Nephron progenitor cell (in vitro differentiated cells): ENCODE results near the gene PRPSAP2.

Source experiments
- DNase-seq: peaks from one replicate; pipeline ENCODE4 v3.0.0; 2021
- H3K27ac Mint-ChIP-seq: 2 replicates; pipeline ENCODE4 v1.8.0; 2021; ENCODE audit warnings: mild to moderate bottlenecking, moderate library complexity, mixed read lengths
- H3K27me3 Mint-ChIP-seq: 2 replicates; pipeline ENCODE4 v1.8.0; 2021; ENCODE audit warnings: mild to moderate bottlenecking, low read depth, mixed read lengths; ENCODE audit not compliant: poor library complexity
- H3K36me3 Mint-ChIP-seq: 2 replicates; pipeline ENCODE4 v1.8.0; 2021; ENCODE audit warnings: low read depth, mixed read lengths
- H3K4me1 Mint-ChIP-seq: 2 replicates; pipeline ENCODE4 v1.8.0; 2021; ENCODE audit warnings: mixed read lengths
- H3K4me3 Mint-ChIP-seq: 2 replicates; pipeline ENCODE4 v1.8.0; 2021; ENCODE audit warnings: mild to moderate bottlenecking, moderate library complexity, mixed read lengths
- H3K9me3 Mint-ChIP-seq: 2 replicates; pipeline ENCODE4 v1.8.0; 2021; ENCODE audit warnings: mild to moderate bottlenecking, moderate library complexity, mixed read lengths
- CTCF ChIP-seq: fragments of 200-600 bp; sonication (generic); IDR thresholded peaks from 2 replicates; pipeline ENCODE4 v1.5.0; 2021; ENCODE audit warnings: antibody characterized with exemption

PRPSAP2 gene

GRCh38 chr17:18978655-18979054 is 120.7 kb downstream of the PRPSAP2 start:
- no peak for DNase-seq

More at GRCh38 chr17:18978655-18979054, 120.7 kb downstream of the PRPSAP2 start:
- H3K4me3 Mint-ChIP-seq: no peak overlapping the region
- H3K4me1 Mint-ChIP-seq: peaks cover 30% of the 10 kb centered on the region
- no peaks in the 10 kb centered on the region for H3K36me3 Mint-ChIP-seq
- H3K27me3 Mint-ChIP-seq: peaks cover 5% of the 10 kb centered on the region
- H3K9me3 Mint-ChIP-seq: no peaks in the 10 kb centered on the region
- TF ChIP-seq CTCF: no peak
- H3K27ac Mint-ChIP-seq: no peak overlapping the region
